Mesodermal cell (in vitro differentiated cells): ENCODE data around the gene PRRC2B.

Experiments used
- H3K27ac ChIP-seq: 2 replicates; pipeline ENCODE4 v1.7.0; 2013; ENCODE audit warnings: mild to moderate bottlenecking, low read depth, low read length, moderate library complexity; ENCODE audit not compliant: severe bottlenecking
- H3K36me3 ChIP-seq: 2 replicates; pipeline ENCODE4 v1.7.1; 2013; ENCODE audit warnings: mild to moderate bottlenecking, low read length, moderate library complexity; ENCODE audit not compliant: control insufficient read depth, insufficient read depth
- H3K4me1 ChIP-seq: one replicate; pipeline ENCODE4 v1.7.1; 2013; ENCODE audit warnings: mild to moderate bottlenecking, low read length; ENCODE audit not compliant: insufficient read depth, control insufficient read depth, poor library complexity, severe bottlenecking
- H3K4me3 ChIP-seq: 2 replicates; pipeline ENCODE4 v1.7.0; 2013; ENCODE audit warnings: low read length, control low read depth, mild to moderate bottlenecking; ENCODE audit not compliant: insufficient read depth, poor library complexity, severe bottlenecking; ENCODE audit errors: extremely low read depth
- H3K9me3 ChIP-seq: 2 replicates; pipeline ENCODE4 v1.7.1; 2013; ENCODE audit warnings: mild to moderate bottlenecking, low read length, moderate library complexity; ENCODE audit not compliant: control insufficient read depth
- WGBS, 2 experiments: methylation state at CpG; one replicate each; pipeline ENCODE4 v1.1.5; 2013; ENCODE audit warnings: missing lambda C conversion rate in 2 of 2; ENCODE audit not compliant: insufficient coverage in 2 of 2; 5-methylcytosine and 5-hydroxymethylcytosine counted together

Gene PRRC2B

GRCh38 chr9:131477816-131478419 lies 84.0 kb downstream of the PRRC2B start:
- Histone ChIP-seq H3K27ac (no peak overlapping the region), H3K36me3 (peaks cover 98% of the 10 kb centered on the region), H3K4me1 (peaks cover 3% of the 10 kb centered on the region), H3K4me3 (no peak overlapping the region), H3K9me3 (no peaks in the 10 kb centered on the region)
- WGBS, 2 experiments, result 92 to 93% methylated on average over 17 to 19 of the region's 19 CpGs

- 56 to 84% methylated on average over 4 to 8 of the region's 12 CpGs for WGBS, 2 experiments
- Histone ChIP-seq H3K36me3 (peaks cover 98% of the 10 kb centered on the region), H3K9me3 (no peaks in the 10 kb centered on the region), H3K27ac (no peak overlapping the region), H3K4me3 (no peak overlapping the region), H3K4me1 (peaks cover 3% of the 10 kb centered on the region)
Measured at GRCh38 chr9:131478421-131478868, 84.6 kb downstream of the PRRC2B start.

- H3K36me3 ChIP-seq, result peaks cover 98% of the 10 kb centered on the region
- H3K9me3 ChIP-seq, result no peaks in the 10 kb centered on the region
- 95 to 100% methylated on average over 7 to 8 of the region's 10 CpGs for WGBS, 2 experiments
- no peak overlapping the region for H3K27ac ChIP-seq
- H3K4me3 ChIP-seq, result no peak overlapping the region
- peaks cover 3% of the 10 kb centered on the region for H3K4me1 ChIP-seq
Measured at GRCh38 chr9:131478911-131479310, 85.0 kb downstream of the PRRC2B start.

- WGBS, 2 experiments, result 83 to 100% methylated on average over 1 of the region's 1 CpG
- no peak overlapping the region for H3K27ac ChIP-seq
- H3K4me3 ChIP-seq, result no peak overlapping the region
- H3K9me3 ChIP-seq, result no peaks in the 10 kb centered on the region
- peaks cover 98% of the 10 kb centered on the region for H3K36me3 ChIP-seq
- peaks cover 3% of the 10 kb centered on the region for H3K4me1 ChIP-seq
Measured at GRCh38 chr9:131480258-131480657, 86.4 kb downstream of the PRRC2B start.

- Histone ChIP-seq H3K9me3 (no peaks in the 10 kb centered on the region), H3K4me3 (no peak overlapping the region), H3K4me1 (no peaks in the 10 kb centered on the region), H3K36me3 (peaks cover 97% of the 10 kb centered on the region), H3K27ac (no peak overlapping the region)
- 98 to 99% methylated on average over 15 to 17 of the region's 19 CpGs for WGBS, 2 experiments
Measured at GRCh38 chr9:131481441-131482342, 87.8 kb downstream of the PRRC2B start.

GRCh38 chr9:131482343-131483006 lies 88.6 kb downstream of the PRRC2B start:
- no peaks in the 10 kb centered on the region for H3K4me1 ChIP-seq
- no peak overlapping the region for H3K27ac ChIP-seq
- no peak overlapping the region for H3K4me3 ChIP-seq
- peaks cover 97% of the 10 kb centered on the region for H3K36me3 ChIP-seq
- WGBS, 2 experiments, result 97% methylated on average over 24 of the region's 24 CpGs
- no peaks in the 10 kb centered on the region for H3K9me3 ChIP-seq

GRCh38 chr9:131483319-131484050 lies 89.6 kb downstream of the PRRC2B start:
- Histone ChIP-seq H3K36me3 (peaks cover 97% of the 10 kb centered on the region), H3K27ac (no peak overlapping the region)
- WGBS, 2 experiments, result 89 to 91% methylated on average over 8 to 9 of the region's 9 CpGs

GRCh38 chr9:131484051-131484445 lies 90.2 kb downstream of the PRRC2B start:
- Histone ChIP-seq H3K4me1 (no peaks in the 10 kb centered on the region), H3K27ac (no peak overlapping the region), H3K9me3 (no peaks in the 10 kb centered on the region), H3K4me3 (no peak overlapping the region), H3K36me3 (peaks cover 97% of the 10 kb centered on the region)
- 94 to 99% methylated on average over 7 of the region's 7 CpGs for WGBS, 2 experiments

More at GRCh38 chr9:131483319-131484050, 89.6 kb downstream of the PRRC2B start:
- Histone ChIP-seq H3K4me3 (no peak overlapping the region), H3K4me1 (no peaks in the 10 kb centered on the region), H3K9me3 (no peaks in the 10 kb centered on the region)

GRCh38 chr9:131484560-131485185 lies 90.8 kb downstream of the PRRC2B start:
- 93 to 97% methylated on average over 11 to 13 of the region's 15 CpGs for WGBS, 2 experiments
- H3K4me3 ChIP-seq, result no peak overlapping the region
- H3K36me3 ChIP-seq, result peaks cover 97% of the 10 kb centered on the region
- no peaks in the 10 kb centered on the region for H3K9me3 ChIP-seq
- H3K27ac ChIP-seq, result no peak overlapping the region
- H3K4me1 ChIP-seq, result no peaks in the 10 kb centered on the region

- Histone ChIP-seq H3K27ac (no peak overlapping the region), H3K36me3 (peaks cover 97% of the 10 kb centered on the region), H3K4me3 (no peak overlapping the region), H3K4me1 (no peaks in the 10 kb centered on the region), H3K9me3 (no peaks in the 10 kb centered on the region)
- 89 to 91% methylated on average over 12 of the region's 12 CpGs for WGBS, 2 experiments
Measured at GRCh38 chr9:131485206-131485605, 91.3 kb downstream of the PRRC2B start.
